Esophagus squamous epithelium (tissue), 5 donors: ENCODE data around the gene SEC11C. TPM values are rescaled to one million over a fixed set of nuclear protein-coding genes. Genes with fewer than 3 reads are reported as not detected.

Experiments
- DNase-seq: peaks from one replicate; lab custom pipeline; 2025; lab: John Stamatoyannopoulos, UW
- H3K27ac ChIP-seq, 4 donors: fragments of 200-600 bp; sonication (generic); one replicate each; pipeline ENCODE4 v1.5.1; 2016 to 2019; ENCODE audit warnings: mild to moderate bottlenecking in 1 of 4
- H3K27me3 ChIP-seq, 4 donors: fragments of 200-600 bp; sonication (generic); 1 replicate in 3 of 4; 2 replicates in 1 of 4; pipeline versions ENCODE4 v1.5.1 to v1.6.0; 2017 to 2021; ENCODE audit warnings: antibody characterized with exemption in 1 of 4
- H3K36me3 ChIP-seq, 3 donors: fragments of 200-600 bp; sonication (generic); one replicate each; pipeline ENCODE4 v1.5.1; 2016 to 2019
- H3K4me1 ChIP-seq, 3 donors: fragments of 200-600 bp; sonication (generic); one replicate each; pipeline ENCODE4 v1.5.1; 2017 to 2019
- H3K4me3 ChIP-seq, 4 donors: fragments of 200-600 bp; sonication (generic); 1 replicate in 3 of 4; 2 replicates in 1 of 4; pipeline ENCODE4 v1.5.1; 2016 to 2019; ENCODE audit warnings: mild to moderate bottlenecking in 2 of 4, moderate library complexity in 1 of 4
- H3K9me3 ChIP-seq, 3 donors: fragments of 200-600 bp; sonication (generic); one replicate each; pipeline ENCODE4 v1.5.1; 2016 to 2019
- POLR2A ChIP-seq, 4 donors: fragments of 450-650 bp; IDR thresholded peaks; one replicate each; pipeline ENCODE4 v1.6.1; 2017; ENCODE audit warnings: antibody characterized with exemption in 4 of 4, mild to moderate bottlenecking in 4 of 4, moderate library complexity in 3 of 4
- whole genome bisulfite sequencing, 2 donors: methylation state at CpG; one replicate each; pipeline ENCODE4 v1.1.5; 2018; 5-methylcytosine and 5-hydroxymethylcytosine counted together
- intact Hi-C: fragments of 100-400 bp; cut with DNase I; formaldehyde crosslinking; loops from one replicate; pipeline ENCODE4 v1.15.0; 2022
- total RNA-seq, 4 donors: library from RNA; depleted of rRNA; stranded (reverse); fragments of >200 nt; gene quantifications; one replicate each; pipeline ENCODE4 v1.1.0, GENCODE V29; 2016
- TF ChIP-seq, protein P1 (sequence below), 6 experiments: fragments of 450-650 bp in 4 of 6; fragments of 200-600 bp in 2 of 6; sonication (generic) in 2 of 6; IDR thresholded peaks; one replicate each; pipeline ENCODE4 v1.5.1; 2016 to 2019; ENCODE audit warnings: antibody characterized with exemption in 6 of 6, mild to moderate bottlenecking in 4 of 6, moderate library complexity in 4 of 6
- donor health status: DM: yes; HTN: yes; CAD: no.

SEC11C gene
- total RNA-seq, 4 donors from 2014 or later = 29.6 to 61.8 (median 31.7) TPM

DNA sequence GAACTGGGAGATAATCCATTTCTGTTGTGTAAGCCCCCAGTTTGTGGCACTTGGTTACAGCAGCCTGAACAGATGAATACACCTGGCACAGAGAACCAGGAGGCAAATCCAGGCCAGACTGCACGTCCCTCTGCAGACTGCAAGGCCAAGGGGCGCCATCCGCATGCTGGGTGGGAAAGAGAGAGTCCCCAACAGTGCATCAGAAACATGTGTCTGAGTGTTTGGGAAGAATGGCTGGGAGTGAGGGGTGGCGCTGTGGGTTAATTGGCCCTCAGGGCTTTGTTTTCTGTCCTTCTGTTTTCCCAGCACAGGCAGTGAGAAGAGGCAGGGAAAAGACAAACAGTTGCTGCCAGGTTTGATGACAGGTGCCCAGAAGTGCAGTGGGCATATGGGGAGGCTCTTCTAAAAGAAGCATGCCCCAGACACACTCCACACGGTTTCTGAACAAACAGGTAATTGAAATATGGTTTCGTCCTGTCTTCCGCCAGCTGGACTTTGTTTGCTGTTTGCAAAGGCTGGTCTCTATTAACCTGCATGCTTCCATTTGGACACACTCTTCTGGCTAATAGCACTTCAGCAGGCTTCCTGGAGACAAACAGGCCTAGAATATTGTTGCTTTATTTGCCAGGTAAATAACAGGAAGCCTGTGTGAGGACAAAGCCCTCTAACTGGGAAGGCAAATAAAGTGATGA, 43.4 kb upstream of the SEC11C start:
- no peak overlapping the region for H3K4me3 ChIP-seq
- no peaks in the 10 kb centered on the region for H3K36me3 ChIP-seq
- DNase-seq = no peak
- no peaks in the 10 kb centered on the region for H3K4me1 ChIP-seq
- TF ChIP-seq, protein P1, sequence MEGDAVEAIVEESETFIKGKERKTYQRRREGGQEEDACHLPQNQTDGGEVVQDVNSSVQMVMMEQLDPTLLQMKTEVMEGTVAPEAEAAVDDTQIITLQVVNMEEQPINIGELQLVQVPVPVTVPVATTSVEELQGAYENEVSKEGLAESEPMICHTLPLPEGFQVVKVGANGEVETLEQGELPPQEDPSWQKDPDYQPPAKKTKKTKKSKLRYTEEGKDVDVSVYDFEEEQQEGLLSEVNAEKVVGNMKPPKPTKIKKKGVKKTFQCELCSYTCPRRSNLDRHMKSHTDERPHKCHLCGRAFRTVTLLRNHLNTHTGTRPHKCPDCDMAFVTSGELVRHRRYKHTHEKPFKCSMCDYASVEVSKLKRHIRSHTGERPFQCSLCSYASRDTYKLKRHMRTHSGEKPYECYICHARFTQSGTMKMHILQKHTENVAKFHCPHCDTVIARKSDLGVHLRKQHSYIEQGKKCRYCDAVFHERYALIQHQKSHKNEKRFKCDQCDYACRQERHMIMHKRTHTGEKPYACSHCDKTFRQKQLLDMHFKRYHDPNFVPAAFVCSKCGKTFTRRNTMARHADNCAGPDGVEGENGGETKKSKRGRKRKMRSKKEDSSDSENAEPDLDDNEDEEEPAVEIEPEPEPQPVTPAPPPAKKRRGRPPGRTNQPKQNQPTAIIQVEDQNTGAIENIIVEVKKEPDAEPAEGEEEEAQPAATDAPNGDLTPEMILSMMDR (IDR thresholded peaks at IDR 0.05) = no peak
- no peak for TF ChIP-seq POLR2A (IDR thresholded peaks at IDR 0.05)
- peaks cover 0 to 14% (median 0%) of the 10 kb centered on the region in 4 donors for H3K27me3 ChIP-seq
- 65 to 84% methylated on average over 7 of the region's 7 CpGs for WGBS, 2 donors
- no peak overlapping the region for H3K27ac ChIP-seq
- H3K9me3 ChIP-seq = no peaks in the 10 kb centered on the region
- intact Hi-C loops = no loop called here

DNA sequence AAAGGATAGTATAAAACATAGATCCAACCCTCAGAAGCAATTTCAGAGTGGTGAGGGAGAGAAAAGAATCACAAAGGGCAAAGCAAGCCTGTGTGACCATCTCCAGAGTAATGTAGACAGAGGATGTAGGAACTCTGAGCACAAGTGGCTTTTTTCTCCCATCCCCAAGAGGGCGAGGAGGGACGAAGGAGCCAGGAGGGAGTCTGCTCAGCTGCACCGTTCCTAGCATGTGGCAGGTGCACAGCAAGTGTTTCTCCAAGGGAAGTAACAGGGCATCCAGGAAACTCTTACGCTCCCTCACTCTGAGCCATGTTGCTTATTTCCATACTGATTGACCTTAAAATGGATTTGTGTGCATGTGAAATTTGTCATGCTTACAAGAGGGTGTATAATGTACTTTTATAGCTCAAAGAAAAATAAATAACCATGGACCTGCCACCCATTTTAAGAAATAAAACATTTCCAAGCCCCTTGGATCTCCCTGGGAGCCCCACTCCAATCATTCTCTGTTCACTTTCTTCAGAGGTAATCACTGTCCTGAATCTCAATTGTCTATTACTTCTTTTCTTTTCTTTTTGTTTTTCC, 37.8 kb upstream of the SEC11C start:
- TF ChIP-seq, protein P1 (IDR thresholded peaks at IDR 0.05) = no peak
- no peak for TF ChIP-seq POLR2A (IDR thresholded peaks at IDR 0.05)
- intact Hi-C loops = no loop called here
- no peak for DNase-seq
- no peaks in the 10 kb centered on the region for H3K4me1 ChIP-seq
- 31 to 60% methylated on average over 4 of the region's 4 CpGs for WGBS, 2 donors
- H3K36me3 ChIP-seq = no peaks in the 10 kb centered on the region
- peaks cover 0 to 43% (median 0%) of the 10 kb centered on the region in 4 donors for H3K27me3 ChIP-seq
- H3K9me3 ChIP-seq = no peaks in the 10 kb centered on the region
- no peak overlapping the region for H3K27ac ChIP-seq
- H3K4me3 ChIP-seq = no peak overlapping the region

DNA sequence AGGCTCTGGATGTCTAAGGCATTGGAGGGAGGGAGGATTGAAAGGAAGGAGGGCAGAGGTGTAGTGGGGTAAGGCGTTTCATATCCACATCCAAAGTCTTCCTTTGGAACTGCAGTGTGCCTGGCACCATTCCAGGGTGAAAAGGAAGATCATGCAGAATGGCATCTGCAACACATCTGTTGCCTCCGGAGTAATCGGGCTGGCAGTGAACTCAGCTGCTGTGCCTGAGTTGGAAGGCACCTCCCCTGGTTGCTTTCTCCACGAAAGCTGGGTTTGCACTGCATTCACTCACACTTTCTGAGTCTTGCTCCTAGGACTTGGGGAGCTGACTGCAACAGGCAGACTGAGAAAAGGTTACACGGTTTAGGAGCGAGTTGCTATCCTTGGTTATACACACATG, 30.3 kb upstream of the SEC11C start:
- Histone ChIP-seq H3K36me3 (no peaks in the 10 kb centered on the region), H3K27me3 (peaks cover 0 to 76% (median 0%) of the 10 kb centered on the region in 4 donors), H3K4me3 (no peak overlapping the region), H3K9me3 (no peaks in the 10 kb centered on the region), H3K27ac (no peak overlapping the region), H3K4me1 (no peaks in the 10 kb centered on the region)
- no peak for TF ChIP-seq POLR2A (IDR thresholded peaks at IDR 0.05)
- TF ChIP-seq, protein P1 (IDR thresholded peaks at IDR 0.05) = no peak
- no peak for DNase-seq
- intact Hi-C loops = no loop called here
- 45 to 53% methylated on average over 6 of the region's 6 CpGs for WGBS, 2 donors

DNA sequence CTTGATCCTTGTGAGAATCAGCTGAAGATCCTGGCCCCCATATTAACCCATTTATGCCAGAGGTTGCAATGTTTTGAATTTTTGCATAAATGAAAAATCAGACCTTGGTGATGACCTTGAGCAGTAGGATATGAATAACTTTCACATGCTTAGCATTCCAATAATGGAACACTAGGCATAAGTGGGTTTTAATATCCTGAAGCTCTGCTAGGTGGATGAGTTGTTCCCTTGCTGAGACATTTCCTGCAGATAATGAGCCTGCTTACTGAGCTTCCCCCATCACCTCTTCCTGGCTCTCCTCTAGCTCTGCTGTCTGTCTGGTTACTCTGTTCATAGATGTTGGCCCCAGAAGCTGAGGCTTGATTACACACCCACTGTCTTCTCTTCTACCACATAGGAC, 25.5 kb upstream of the SEC11C start:
- DNase-seq = no peak
- Histone ChIP-seq H3K27ac (no peak overlapping the region), H3K4me1 (no peaks in the 10 kb centered on the region), H3K4me3 (no peak overlapping the region), H3K9me3 (no peaks in the 10 kb centered on the region), H3K27me3 (peaks cover 0 to 48% (median 0%) of the 10 kb centered on the region in 4 donors), H3K36me3 (no peaks in the 10 kb centered on the region)
- intact Hi-C loops = no loop called here
- no peak for TF ChIP-seq POLR2A (IDR thresholded peaks at IDR 0.05)
- TF ChIP-seq, protein P1 (IDR thresholded peaks at IDR 0.05) = no peak

DNA sequence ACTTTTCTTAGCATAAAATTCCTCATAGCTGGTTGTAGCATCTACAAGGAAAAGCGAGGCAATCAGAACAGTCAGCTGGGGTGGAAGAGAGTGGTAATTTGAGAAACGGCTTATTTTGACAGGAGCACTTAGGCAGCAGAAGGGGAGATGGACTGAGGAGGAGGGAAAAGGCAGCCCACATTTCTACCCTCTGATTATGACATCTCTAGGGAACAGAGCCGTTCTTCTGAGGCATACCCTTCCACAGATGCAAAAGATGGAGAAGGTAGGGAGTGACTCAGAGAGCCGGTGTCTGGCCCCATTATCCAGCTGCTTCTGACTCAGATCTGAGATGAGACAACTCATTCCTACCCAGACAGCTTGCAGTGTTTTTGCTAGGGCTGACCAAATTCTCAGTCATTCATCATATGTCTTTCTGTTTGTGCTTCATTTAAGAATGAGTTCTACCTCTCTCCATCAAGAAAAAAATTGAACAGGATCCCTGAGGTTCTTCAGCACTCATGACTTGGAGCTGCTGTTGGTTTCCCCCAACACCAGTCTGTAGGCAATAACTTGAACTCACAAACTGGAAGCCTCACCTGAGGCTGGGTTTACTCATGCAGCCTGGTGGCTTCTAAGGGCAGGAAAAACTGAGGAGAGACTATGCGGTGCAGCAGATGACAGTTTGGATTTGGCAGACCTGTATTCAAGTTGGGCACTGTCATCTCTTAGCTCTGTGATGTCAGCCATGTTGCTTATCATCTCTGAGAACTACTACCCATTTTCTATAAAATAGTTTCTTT, 15.9 kb upstream of the SEC11C start:
- 40 to 50% methylated on average over 5 of the region's 5 CpGs for WGBS, 2 donors
- no peaks in the 10 kb centered on the region for H3K36me3 ChIP-seq
- intact Hi-C loops = no loop called here
- H3K27ac ChIP-seq = no peak overlapping the region
- H3K4me1 ChIP-seq = no peaks in the 10 kb centered on the region
- no peak for DNase-seq
- H3K9me3 ChIP-seq = no peaks in the 10 kb centered on the region
- TF ChIP-seq, protein P1 (IDR thresholded peaks at IDR 0.05) = no peak
- no peak for TF ChIP-seq POLR2A (IDR thresholded peaks at IDR 0.05)
- H3K4me3 ChIP-seq = no peak overlapping the region
- peaks cover 0 to 41% (median 0%) of the 10 kb centered on the region in 4 donors for H3K27me3 ChIP-seq
